Astrocyte of the cerebellum (primary cell): ENCODE measurements around the gene TNFRSF12A.

Experiments used
- DNase-seq: peaks from one replicate; pipeline ENCODE4 v3.0.0-alpha.2; 2011; ENCODE audit warnings: low read depth
- H3K4me3 ChIP-seq: 2 replicates; pipeline ENCODE4 v1.5.1; 2011; ENCODE audit warnings: mild to moderate bottlenecking, low read depth, low read length, moderate library complexity
- in situ Hi-C: cut with HindIII; loops from 2 replicates; pipeline ENCODE4 v1.10.0; 2017; ENCODE audit warnings: low sequenced_read_pairs
- TF ChIP-seq, protein P1 (sequence below): IDR thresholded peaks from 2 replicates; pipeline ENCODE4 v1.5.1; 2012; ENCODE audit warnings: low read length, low read depth, moderate library complexity, mild to moderate bottlenecking; ENCODE audit errors: missing control alignments

The TNFRSF12A gene

DNA sequence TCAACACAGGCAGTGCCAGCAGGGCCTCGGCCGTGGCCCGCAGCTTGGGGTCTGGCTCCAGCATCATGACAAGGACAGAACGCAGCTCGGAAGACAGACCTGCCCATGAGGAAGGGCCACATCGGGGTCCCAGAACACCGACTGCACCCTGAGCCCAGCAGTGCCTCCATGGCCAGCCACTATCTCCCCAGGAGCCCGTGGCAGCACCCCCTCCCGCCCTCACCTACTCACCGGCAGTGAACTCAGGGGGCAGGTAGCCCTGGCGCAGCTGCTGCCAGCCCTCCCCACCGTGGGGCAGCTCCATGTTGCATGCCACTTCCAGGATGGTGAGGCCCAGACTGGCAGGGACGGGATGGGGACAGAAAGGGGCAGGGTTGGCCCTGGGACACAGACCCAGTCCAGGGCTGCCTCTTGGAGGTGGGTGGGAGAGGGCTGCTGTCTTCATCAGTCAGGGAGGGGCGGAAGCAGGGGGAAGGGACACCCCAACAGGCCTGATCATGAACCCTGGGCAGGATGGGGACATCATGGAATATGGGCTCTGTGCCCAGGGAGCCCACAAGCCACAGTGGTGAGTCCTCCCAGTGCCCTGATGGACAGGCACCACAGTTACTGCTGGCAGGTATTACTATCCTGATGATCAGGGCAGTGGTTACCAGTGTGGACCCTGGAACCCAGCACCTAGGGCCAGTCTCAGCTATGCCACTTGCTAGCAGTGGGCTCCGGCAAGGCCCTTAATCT, 45.7 kb upstream of the TNFRSF12A start:
- TF ChIP-seq, protein P1, sequence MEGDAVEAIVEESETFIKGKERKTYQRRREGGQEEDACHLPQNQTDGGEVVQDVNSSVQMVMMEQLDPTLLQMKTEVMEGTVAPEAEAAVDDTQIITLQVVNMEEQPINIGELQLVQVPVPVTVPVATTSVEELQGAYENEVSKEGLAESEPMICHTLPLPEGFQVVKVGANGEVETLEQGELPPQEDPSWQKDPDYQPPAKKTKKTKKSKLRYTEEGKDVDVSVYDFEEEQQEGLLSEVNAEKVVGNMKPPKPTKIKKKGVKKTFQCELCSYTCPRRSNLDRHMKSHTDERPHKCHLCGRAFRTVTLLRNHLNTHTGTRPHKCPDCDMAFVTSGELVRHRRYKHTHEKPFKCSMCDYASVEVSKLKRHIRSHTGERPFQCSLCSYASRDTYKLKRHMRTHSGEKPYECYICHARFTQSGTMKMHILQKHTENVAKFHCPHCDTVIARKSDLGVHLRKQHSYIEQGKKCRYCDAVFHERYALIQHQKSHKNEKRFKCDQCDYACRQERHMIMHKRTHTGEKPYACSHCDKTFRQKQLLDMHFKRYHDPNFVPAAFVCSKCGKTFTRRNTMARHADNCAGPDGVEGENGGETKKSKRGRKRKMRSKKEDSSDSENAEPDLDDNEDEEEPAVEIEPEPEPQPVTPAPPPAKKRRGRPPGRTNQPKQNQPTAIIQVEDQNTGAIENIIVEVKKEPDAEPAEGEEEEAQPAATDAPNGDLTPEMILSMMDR, result no peak
- no peak overlapping the region for H3K4me3 ChIP-seq
- in situ Hi-C loops, result no loop called here
- no peak for DNase-seq

DNA sequence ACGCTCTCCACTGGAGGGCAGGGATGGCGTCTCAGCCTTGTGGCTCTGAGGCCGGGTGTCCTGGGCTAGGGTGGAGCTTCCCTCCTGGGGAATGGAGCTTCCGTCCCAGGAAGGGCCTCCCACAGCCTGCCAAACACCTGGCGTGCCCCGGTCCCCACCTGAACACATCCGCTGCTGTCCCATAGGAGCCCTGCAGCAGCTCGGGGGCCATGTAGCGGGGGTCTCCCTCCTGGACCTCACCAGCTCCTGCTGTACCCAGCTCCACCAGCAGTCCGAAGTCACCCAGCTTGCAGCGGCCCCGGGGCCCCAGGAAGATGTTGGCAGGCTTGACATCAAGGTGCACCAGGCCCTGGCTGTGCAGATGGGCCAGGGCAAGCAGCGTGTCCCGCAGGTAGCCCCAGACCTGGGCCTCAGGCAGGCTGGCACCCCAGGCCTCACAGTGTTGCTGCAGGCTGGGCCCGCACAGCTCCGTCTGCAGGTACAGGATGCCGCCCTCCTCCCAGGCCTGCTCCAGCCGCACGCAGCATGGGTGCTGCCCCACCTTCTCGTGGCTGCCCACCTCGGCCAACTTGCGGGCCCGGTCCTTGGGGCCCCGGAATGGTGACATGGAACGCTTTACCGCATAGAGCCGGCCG, 44.9 kb upstream of the TNFRSF12A start:
- in situ Hi-C loops, result no loop called here
- no peak overlapping the region for H3K4me3 ChIP-seq
- DNase-seq, result no peak
- TF ChIP-seq, protein P1, result no peak

DNA sequence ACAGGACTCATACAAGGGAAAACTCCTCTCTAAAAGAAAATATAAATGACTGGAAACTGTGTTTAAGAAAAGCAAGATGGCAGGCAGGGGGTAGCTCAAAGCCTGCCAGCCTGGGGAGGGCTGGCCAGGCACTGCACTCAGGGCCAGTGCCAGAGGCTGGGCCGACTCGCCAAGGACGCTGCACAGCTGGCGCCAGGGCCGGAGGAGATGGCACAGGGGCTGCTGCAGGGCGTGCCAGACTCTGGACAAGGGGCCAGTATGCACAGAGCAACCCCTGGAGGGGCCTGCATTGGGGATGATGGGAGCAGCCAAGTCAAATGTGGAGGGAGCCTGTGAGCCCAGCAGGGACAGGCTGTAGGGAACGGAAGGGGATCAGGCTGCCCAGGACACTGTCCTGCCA, 44.0 kb upstream of the TNFRSF12A start:
- no peak overlapping the region for H3K4me3 ChIP-seq
- DNase-seq, result no peak
- TF ChIP-seq, protein P1, result no peak
- in situ Hi-C loops, result no loop called here

DNA sequence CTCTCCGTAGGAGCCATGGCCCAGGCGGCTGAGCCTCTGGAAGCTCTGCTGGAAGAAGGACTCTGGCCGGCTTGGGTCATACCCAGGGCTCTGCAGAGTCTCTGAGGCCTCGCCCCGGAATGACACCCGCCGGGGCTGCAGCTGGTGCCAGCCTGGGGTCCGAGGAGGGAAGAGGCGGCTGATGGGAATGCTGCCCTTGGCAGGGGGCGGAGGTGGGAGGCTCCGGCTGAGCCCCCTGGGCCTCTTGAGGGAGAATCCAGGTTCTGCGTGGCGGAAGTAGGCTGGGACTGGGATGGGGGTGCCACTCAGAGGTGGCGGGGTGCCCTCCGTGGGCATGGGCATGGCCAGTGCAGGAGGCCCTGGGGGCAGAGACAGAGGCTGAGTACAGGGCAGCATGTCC, 43.5 kb upstream of the TNFRSF12A start:
- in situ Hi-C loops, result no loop called here
- no peak overlapping the region for H3K4me3 ChIP-seq
- TF ChIP-seq, protein P1, result no peak
- no peak for DNase-seq

DNA sequence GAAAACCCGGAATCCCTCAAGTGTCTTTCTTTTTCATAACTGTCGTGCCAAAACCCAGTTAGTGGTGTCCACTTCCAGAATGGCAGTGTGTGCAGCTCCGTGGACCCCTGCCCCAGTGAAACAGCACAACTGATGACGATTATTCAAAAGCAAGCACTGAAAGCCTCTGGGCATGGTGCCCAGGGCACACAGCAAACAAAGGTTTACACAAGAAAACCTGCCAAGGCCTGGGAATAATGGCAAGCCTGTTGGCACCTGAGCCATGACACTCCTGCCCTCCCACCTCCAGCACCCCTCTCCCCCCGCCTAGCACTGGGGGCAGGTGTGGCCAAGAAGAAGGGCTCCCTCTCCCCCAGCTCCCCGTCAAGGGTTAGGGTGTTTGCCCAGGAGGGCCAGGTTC, 42.7 kb upstream of the TNFRSF12A start:
- no peak overlapping the region for H3K4me3 ChIP-seq
- in situ Hi-C loops, result no loop called here
- DNase-seq, result no peak
- TF ChIP-seq, protein P1, result no peak

DNA sequence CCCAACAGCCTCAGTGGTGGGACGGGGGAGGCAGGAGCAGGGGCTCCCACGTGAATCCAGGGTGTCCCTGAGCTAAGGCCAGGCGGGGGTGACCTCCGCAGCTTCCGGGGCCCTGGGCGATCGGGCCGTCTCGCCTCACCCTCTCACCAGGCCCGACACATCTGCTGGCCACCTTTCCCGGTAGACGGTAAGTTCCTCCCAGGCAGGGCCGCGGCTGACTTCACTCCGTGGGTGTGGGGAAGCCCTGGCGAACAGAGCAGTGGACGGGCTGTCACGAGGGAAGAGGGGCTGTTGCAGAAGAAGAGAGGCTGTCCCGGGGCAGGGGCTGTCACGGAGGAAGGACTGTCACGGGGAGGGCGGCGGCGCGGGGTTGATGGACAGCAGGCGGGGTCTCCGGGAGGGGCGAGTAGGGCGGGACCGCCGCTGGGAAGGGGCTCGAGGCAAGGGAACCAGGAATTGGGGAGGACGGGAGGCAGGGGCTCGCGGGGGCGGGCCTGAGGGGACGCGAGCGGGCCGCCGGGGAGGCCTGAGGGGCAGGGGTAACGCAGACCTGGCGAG, 40.4 kb upstream of the TNFRSF12A start:
- in situ Hi-C loops, result no loop called here
- TF ChIP-seq, protein P1, result no peak
- H3K4me3 ChIP-seq, result peak overlapping the region; percentile 68
- DNase-seq, result no peak
